ENCODE data around the gene KRT13. TPM values are rescaled to one million over a fixed set of nuclear protein-coding genes. Genes with fewer than 3 reads are reported as not detected.
"Not testable (repeated sequence)": the region's sequence is repeated elsewhere in the genome, so short reads cannot be mapped to it uniquely, and the experiment has no call there.

KRT13 gene
- total and polyA plus RNA-seq, 7 experiments from 2014 or later: not detected

DNA sequence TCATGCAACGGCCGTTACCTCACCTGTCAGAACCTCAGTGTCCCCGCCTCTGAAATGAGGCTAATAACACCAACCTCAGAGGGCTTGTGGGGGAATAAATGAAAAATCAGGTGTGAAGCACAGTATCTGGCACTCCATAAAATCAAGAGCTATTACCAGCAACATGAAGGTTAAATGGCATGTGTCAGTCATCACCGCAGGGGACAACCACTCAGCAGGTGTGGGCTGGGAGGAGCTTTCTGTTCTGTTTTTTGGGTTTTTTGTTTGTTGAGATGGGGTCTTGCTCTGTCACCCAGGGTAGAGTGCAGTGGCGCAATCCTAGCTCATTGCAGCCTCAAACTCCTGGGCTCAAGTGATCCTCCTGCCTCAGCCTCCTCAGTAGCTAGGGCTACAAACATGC, 39.5 kb upstream of the KRT13 start:
- Histone ChIP-seq H3K27me3 (ENCODE audit: control insufficient read depth in 2 of 2, insufficient read depth in 2 of 2, low read length in 2 of 2) (no peaks in the 10 kb centered on the region), H3K36me3 (ENCODE audit: control insufficient read depth in 2 of 3, insufficient read depth in 3 of 3, low read length in 3 of 3) (no peaks in the 10 kb centered on the region), H3K27ac (ENCODE audit: low read depth, low read length) (no peak overlapping the region), H3K4me1 (ENCODE audit: control insufficient read depth in 2 of 2, insufficient read depth in 2 of 2, low read length in 2 of 2) (peaks cover 10 to 16% of the 10 kb centered on the region in 2 donors), H3K9me3 (ENCODE audit: control insufficient read depth in 2 of 3, low read length in 3 of 3) (no peaks in the 10 kb centered on the region), H3K4me3 (ENCODE audit: low read length) (no peak overlapping the region)
- ATAC-seq: no peak
- Mint-ChIP-seq H3K27ac (no peak overlapping the region), H3K36me3 (peaks cover 0 to 5% (median 0%) of the 10 kb centered on the region in 5 donors), H3K9me3 (peaks cover 0 to 7% (median 1%) of the 10 kb centered on the region in 11 donors), H3K4me1 (peaks cover 4 to 18% (median 10%) of the 10 kb centered on the region in 7 donors), H3K4me3 (no peak overlapping the region), H3K27me3 (peaks cover 0 to 9% (median 0%) of the 10 kb centered on the region in 5 donors)
- ChIA-PET CTCF (interaction anchor here (0.7 kb wide), 1 partner anchor 347 kb away, joined by 5 read pairs; no protein-coding TSS in a partner anchor), POLR2A (interaction anchor here (0.6 kb wide), 1 partner anchor 1324 kb away, joined by 3 read pairs; no protein-coding TSS in a partner anchor)
- intact Hi-C loops (cut with micrococcal nuclease): no loop called here
- DNase-seq: no peak

DNA sequence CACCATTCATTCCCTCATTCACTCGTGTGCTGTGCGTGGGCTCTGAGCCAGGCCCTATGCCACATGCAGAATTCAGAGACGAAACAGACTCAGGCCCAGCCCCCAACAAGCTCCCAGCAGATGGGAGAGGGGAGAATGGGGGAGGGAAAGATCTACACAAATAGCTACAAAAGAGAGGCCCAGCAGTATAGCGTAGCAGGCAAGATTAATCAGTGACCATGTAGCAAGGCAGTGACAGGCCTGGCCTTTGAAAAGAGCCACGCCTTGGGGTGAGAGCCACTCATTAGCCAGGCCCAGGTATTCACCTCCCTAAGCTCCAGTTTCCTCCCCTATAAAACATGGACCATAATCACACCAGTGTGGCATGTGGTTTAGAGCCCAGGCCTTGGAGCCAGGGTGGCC, 39.1 kb upstream of the KRT13 start:
- Histone ChIP-seq H3K4me1 (ENCODE audit: control insufficient read depth in 2 of 2, insufficient read depth in 2 of 2, low read length in 2 of 2) (peaks cover 9 to 12% of the 10 kb centered on the region in 2 donors), H3K9me3 (ENCODE audit: control insufficient read depth in 2 of 3, low read length in 3 of 3) (no peaks in the 10 kb centered on the region), H3K27me3 (ENCODE audit: control insufficient read depth in 2 of 2, insufficient read depth in 2 of 2, low read length in 2 of 2) (no peaks in the 10 kb centered on the region), H3K36me3 (ENCODE audit: control insufficient read depth in 2 of 3, insufficient read depth in 3 of 3, low read length in 3 of 3) (no peaks in the 10 kb centered on the region), H3K4me3 (ENCODE audit: low read length) (no peak overlapping the region), H3K27ac (ENCODE audit: low read depth, low read length) (no peak overlapping the region)
- H3K9me3 Mint-ChIP-seq: peaks cover 0 to 7% (median 1%) of the 10 kb centered on the region in 11 donors
- intact Hi-C loops (cut with micrococcal nuclease): no loop called here
- peaks cover 0 to 5% (median 0%) of the 10 kb centered on the region in 5 donors for H3K36me3 Mint-ChIP-seq
- H3K4me1 Mint-ChIP-seq: peaks cover 4 to 17% (median 7%) of the 10 kb centered on the region in 7 donors
- H3K27me3 Mint-ChIP-seq: peaks cover 0 to 9% (median 0%) of the 10 kb centered on the region in 5 donors
- no peak for ATAC-seq
- no peak overlapping the region for H3K4me3 Mint-ChIP-seq
- ChIA-PET CTCF (interaction anchor here (0.7 kb wide), 1 partner anchor 347 kb away, joined by 5 read pairs; no protein-coding TSS in a partner anchor), POLR2A (interaction anchor here (0.6 kb wide), 1 partner anchor 1324 kb away, joined by 3 read pairs; no protein-coding TSS in a partner anchor)
- H3K27ac Mint-ChIP-seq: no peak overlapping the region
- no peak for DNase-seq

DNA sequence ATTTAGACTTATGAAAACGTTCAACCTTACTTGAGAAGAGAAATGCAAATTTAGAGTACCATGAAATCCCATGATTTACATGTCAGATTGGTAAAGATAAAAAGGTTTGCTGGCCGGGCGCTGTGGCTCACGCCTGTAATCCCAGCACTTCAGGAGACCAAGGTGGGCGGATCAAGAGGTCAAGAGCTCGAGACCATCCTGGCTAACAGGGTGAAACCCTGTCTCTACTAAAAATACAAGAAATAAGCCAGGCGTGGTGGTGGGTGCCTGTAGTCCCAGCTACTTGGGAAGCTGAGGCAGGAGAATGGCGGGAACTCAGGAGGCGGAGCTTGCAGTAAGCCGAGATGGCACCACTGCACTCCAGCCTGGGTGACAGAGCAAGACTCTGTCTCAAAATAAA, 37.4 kb upstream of the KRT13 start:
- DNase-seq; H3K9me3 ChIP-seq (ENCODE audit: control insufficient read depth in 2 of 3, low read length in 3 of 3); H3K9me3 Mint-ChIP-seq; CTCF ChIA-PET; POLR2A ChIA-PET; H3K36me3 Mint-ChIP-seq; H3K4me3 ChIP-seq (ENCODE audit: low read length); H3K4me1 Mint-ChIP-seq; H3K4me3 Mint-ChIP-seq; H3K27me3 Mint-ChIP-seq; H3K4me1 ChIP-seq (ENCODE audit: control insufficient read depth in 2 of 2, insufficient read depth in 2 of 2, low read length in 2 of 2); ATAC-seq; H3K36me3 ChIP-seq (ENCODE audit: control insufficient read depth in 2 of 3, insufficient read depth in 3 of 3, low read length in 3 of 3); intact Hi-C loops (cut with micrococcal nuclease); H3K27me3 ChIP-seq (ENCODE audit: control insufficient read depth in 2 of 2, insufficient read depth in 2 of 2, low read length in 2 of 2); H3K27ac Mint-ChIP-seq; H3K27ac ChIP-seq (ENCODE audit: low read depth, low read length): not testable (repeated sequence)

DNA sequence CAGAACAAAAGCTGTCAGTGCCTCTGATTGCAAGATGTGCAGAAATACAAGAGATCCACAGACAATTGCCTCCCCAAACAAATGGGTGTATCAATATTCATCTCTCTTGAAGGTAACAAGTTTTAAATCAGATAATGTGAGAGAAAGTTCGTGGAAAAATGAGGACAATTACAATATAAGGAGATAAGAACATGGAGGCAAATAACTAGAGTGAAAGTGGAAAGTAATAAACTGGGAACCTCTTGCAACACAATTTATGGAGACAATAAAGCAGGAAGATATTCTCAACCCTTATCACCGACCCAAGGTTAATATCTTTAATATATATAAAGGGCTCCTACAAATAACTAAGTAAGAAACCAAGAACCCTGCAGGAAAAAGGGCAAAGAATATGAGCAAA, 36.9 kb upstream of the KRT13 start:
- Histone ChIP-seq H3K9me3 (ENCODE audit: control insufficient read depth in 2 of 3, low read length in 3 of 3) (no peaks in the 10 kb centered on the region), H3K27me3 (ENCODE audit: control insufficient read depth in 2 of 2, insufficient read depth in 2 of 2, low read length in 2 of 2) (no peaks in the 10 kb centered on the region), H3K4me1 (ENCODE audit: control insufficient read depth in 2 of 2, insufficient read depth in 2 of 2, low read length in 2 of 2) (no peaks in the 10 kb centered on the region), H3K27ac (ENCODE audit: low read depth, low read length) (no peak overlapping the region), H3K36me3 (ENCODE audit: control insufficient read depth in 2 of 3, insufficient read depth in 3 of 3, low read length in 3 of 3) (no peaks in the 10 kb centered on the region), H3K4me3 (ENCODE audit: low read length) (no peak overlapping the region)
- DNase-seq (no peak), ATAC-seq (no peak)
- H3K27me3 Mint-ChIP-seq: peaks cover 0 to 9% (median 0%) of the 10 kb centered on the region in 5 donors
- ChIA-PET POLR2A (no interaction called here), CTCF (interaction anchor here (0.9 to 1.7 kb wide), 2 partner anchors 8 to 124 kb away, joined by 3 read pairs; no protein-coding TSS in a partner anchor)
- peaks cover 0 to 1% (median 0%) of the 10 kb centered on the region in 7 donors for H3K4me1 Mint-ChIP-seq
- no peak overlapping the region for H3K4me3 Mint-ChIP-seq
- H3K27ac Mint-ChIP-seq: no peak overlapping the region
- intact Hi-C loops (cut with micrococcal nuclease): no loop called here
- peaks cover 0 to 3% (median 0%) of the 10 kb centered on the region in 5 donors for H3K36me3 Mint-ChIP-seq
- H3K9me3 Mint-ChIP-seq: peaks cover 0 to 7% (median 0%) of the 10 kb centered on the region in 11 donors

DNA sequence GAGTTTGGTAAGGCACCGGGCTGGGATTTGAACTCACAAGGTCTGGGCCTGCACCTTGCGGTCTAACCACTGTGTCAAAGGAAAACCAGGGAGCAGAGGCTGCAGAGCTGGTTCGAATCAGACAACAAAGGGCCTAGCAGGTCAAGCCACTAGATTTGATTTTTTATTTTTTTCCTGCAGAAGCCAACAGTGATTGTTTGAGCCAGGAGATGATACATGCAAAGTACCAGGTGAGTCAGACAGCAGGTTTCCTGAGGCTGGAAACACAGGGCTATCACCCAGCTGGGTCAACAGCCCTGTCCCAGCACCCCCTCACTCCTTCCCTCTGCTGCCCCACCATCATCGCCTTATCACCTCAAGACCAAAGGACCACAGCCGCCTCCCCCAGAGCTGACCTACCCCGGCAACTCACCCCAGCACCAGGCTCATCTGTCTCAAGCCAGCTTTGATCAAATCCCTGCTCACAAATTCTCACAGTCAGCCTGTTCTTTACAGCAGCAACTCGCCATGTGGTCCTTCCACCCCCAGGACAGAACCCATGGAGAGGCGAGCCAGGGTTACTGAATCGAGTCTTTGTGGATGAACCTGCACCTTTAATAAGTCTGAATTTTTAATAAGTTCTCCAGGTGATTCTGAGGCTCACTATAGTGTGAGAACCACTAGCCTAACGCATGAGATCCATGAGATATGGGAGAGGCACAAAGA, 35.7 kb upstream of the KRT13 start:
- CTCF ChIA-PET: interaction anchor here (1.1 to 4.2 kb wide), 3 partner anchors 8 to 125 kb away, joined by 3 to 14 read pairs (median 3); no protein-coding TSS in a partner anchor
- H3K9me3 Mint-ChIP-seq: no peaks in the 10 kb centered on the region

DNA sequence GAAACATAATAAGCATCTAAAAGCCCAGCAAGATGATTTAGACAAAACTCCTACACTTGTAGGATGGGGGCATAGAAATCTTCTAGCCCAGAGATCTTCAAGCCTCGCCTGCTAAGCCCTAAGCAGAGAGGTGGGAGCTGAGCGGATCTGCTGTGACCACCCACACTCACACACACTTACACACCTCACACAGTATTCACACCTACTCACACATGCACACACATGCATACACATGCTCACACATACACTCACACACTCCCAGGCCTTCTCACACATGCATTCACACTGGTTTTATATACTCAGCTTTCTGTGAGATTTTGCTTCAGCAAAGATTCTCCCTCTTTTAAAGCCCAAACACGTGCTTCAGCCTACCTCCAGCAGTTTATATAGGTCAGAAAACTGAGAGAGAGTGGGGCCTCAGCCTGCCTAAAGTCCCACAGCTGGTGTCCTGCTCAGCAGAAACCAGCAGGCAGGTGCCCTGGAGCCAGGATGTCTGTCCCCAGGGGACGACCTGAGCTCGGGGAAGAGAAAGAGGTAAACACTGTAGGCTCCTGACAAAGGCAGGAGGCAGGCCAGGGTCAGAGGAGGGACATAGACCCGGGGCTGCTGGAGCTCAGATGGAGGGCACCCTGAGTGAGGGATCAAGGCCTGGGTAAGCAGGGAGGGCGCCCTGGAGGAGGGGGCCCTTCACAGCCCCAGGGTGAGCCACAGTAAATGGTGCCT, 34.7 kb upstream of the KRT13 start:
- no peak overlapping the region for H3K27ac ChIP-seq (ENCODE audit: low read depth, low read length)
- CTCF ChIA-PET: interaction anchor here (0.6 to 4.2 kb wide), 3 partner anchors 9 to 256 kb away, joined by 3 to 14 read pairs (median 3); no protein-coding TSS in a partner anchor
- no peaks in the 10 kb centered on the region for H3K36me3 ChIP-seq (ENCODE audit: control insufficient read depth in 2 of 3, insufficient read depth in 3 of 3, low read length in 3 of 3)
- no peaks in the 10 kb centered on the region for H3K4me1 Mint-ChIP-seq
- no peaks in the 10 kb centered on the region for H3K4me1 ChIP-seq (ENCODE audit: control insufficient read depth in 2 of 2, insufficient read depth in 2 of 2, low read length in 2 of 2)
- no peaks in the 10 kb centered on the region for H3K9me3 ChIP-seq (ENCODE audit: control insufficient read depth in 2 of 3, low read length in 3 of 3)
- no peak overlapping the region for H3K4me3 Mint-ChIP-seq
- no peaks in the 10 kb centered on the region for H3K36me3 Mint-ChIP-seq
- H3K4me3 ChIP-seq (ENCODE audit: low read length): no peak overlapping the region
- H3K27me3 Mint-ChIP-seq: peaks cover 0 to 17% (median 6%) of the 10 kb centered on the region in 5 donors
- intact Hi-C loops (cut with micrococcal nuclease): no loop called here
- no peak overlapping the region for H3K27ac Mint-ChIP-seq
- POLR2A ChIA-PET: no interaction called here
- no peaks in the 10 kb centered on the region for H3K27me3 ChIP-seq (ENCODE audit: control insufficient read depth in 2 of 2, insufficient read depth in 2 of 2, low read length in 2 of 2)
- no peaks in the 10 kb centered on the region for H3K9me3 Mint-ChIP-seq
- ATAC-seq (no peak), DNase-seq (no peak)

More for the DNA sequence above, 35.7 kb upstream of the KRT13 start:
- no peak overlapping the region for H3K4me3 Mint-ChIP-seq
- Histone ChIP-seq H3K4me1 (ENCODE audit: control insufficient read depth in 2 of 2, insufficient read depth in 2 of 2, low read length in 2 of 2) (no peaks in the 10 kb centered on the region), H3K9me3 (ENCODE audit: control insufficient read depth in 2 of 3, low read length in 3 of 3) (no peaks in the 10 kb centered on the region), H3K36me3 (ENCODE audit: control insufficient read depth in 2 of 3, insufficient read depth in 3 of 3, low read length in 3 of 3) (no peaks in the 10 kb centered on the region), H3K4me3 (ENCODE audit: low read length) (no peak overlapping the region), H3K27ac (ENCODE audit: low read depth, low read length) (no peak overlapping the region), H3K27me3 (ENCODE audit: control insufficient read depth in 2 of 2, insufficient read depth in 2 of 2, low read length in 2 of 2) (no peaks in the 10 kb centered on the region)
- DNase-seq (no peak), ATAC-seq (no peak)
- no peak overlapping the region for H3K27ac Mint-ChIP-seq
- H3K4me1 Mint-ChIP-seq: no peaks in the 10 kb centered on the region
- peaks cover 0 to 12% (median 0%) of the 10 kb centered on the region in 5 donors for H3K27me3 Mint-ChIP-seq
- POLR2A ChIA-PET: no interaction called here
- intact Hi-C loops (cut with micrococcal nuclease): no loop called here
- H3K36me3 Mint-ChIP-seq: no peaks in the 10 kb centered on the region
